ENCODE results near the gene SELE.
A peak's percentile ranks its signal among the peaks of the same experiment; 100 is the strongest.

Gene SELE

DNA sequence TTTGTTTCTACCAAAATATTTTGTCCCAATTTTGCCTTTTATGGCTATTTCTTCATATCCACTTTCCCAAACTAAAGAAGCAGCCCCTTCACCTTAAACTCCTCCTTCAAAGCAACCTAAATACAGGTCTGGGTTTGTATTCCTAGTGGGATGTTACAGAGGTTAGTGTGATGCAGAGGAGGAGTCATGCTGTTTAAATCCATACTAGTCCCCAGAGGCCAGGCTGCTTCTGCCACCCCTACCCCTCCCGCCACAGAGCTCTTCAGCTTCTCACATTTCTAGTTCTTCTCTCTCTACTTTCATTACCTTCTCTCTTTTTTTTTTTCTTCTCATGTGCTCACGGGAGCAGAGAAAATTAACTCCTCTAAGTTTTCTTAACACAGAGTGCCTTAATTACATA is 51.8 kb downstream of the SELE start:
- no peak for DNase-seq (ENCODE audit: low read depth in 3 of 3)

DNA sequence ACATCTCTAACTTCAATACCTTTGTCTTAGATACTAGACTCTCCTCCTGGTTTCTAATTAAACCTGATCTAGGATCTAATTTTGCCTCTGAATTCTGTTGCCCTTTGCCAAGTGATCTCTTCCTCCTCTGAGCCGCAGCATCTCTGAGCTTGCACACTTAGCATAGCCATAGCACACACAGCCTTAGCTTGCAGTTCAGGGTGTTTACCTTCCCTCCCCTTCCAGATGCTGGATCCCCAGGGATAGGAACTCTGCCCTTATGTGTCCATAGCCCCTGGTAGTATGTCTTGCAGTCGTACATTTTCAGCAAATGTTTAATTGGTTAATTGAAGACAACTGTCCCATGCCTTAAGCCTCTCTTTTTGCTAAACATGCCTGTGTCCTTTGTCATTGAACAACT is 52.7 kb downstream of the SELE start:
- DNase-seq (ENCODE audit: low read depth in 3 of 3) = no peak

DNA sequence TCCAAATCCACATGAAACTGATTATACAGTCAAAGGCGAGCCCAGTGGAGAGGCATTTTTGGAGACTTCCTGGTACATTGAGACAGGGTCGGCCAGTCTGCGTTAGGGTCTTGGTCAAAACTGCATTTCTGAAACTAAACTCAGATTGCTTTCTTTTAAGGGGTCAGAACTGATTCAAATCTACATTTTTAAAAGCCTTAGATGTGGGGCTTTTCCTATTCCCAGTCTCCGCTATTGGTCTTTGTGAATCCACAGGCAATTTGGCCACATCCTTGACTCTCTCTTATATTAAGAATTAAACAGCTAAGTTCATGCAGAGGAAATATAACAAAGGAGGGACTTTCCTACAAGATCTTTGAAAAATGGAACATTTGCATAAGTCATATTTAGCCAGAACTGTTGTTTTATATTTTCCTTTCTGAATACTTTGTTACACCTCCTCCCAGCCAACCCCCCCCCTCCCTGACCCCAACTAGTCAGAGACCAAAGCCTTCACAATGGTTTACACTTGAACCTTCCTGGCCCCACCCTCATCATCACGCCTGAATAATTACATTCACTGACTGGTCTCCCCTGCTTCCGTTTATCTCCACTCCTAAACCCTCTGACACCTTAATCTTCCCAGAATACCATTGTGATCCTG is 53.4 kb downstream of the SELE start:
- DNase-seq (ENCODE audit: low read depth in 3 of 3) = peak in 2 of 3 experiments; percentile 56 to 63

DNA sequence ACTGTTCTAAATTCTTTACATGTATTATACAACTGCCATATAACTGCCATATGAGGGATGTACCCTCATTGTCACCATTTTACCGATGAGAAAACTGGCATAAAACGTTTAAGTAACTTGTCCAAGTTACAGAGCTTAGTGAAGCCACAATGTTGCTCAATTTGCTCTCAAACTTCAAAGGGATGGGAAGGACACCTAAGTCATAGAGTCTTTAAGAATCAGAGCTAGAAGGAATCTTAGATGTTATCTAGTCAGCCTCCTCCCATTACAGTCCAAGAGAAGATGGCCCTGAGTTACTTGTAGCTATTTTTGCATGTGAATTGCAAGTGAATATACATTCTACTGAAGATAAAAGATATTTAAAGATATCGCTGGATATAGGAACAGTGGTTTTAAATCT is 54.2 kb downstream of the SELE start:
- DNase-seq (ENCODE audit: low read depth in 3 of 3) = no peak

DNA sequence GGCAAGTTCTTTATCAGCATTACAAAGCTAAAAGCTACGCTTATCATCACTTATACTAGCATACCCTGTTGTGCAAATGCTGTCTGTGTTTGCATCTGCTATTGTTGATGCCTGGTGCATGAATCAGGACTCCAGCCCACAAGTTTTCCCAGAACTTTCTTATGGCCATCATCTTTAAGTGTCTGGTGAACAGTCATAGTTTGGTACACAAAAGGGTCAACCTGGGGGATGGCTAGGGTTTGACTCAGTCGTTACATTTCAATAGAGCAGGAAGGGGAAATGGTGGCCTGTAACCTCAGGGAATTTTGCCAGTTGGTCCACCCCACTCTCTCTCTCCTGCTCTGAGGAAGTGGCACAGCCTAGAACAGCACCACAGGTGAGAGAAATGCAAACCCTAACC is 57.9 kb downstream of the SELE start:
- DNase-seq (ENCODE audit: low read depth in 3 of 3) = no peak
